ENCODE results near the gene RNF125.
A peak's percentile ranks its signal among the peaks of the same experiment; 100 is the strongest.

The RNF125 gene

GRCh38 chr18:32042337-32042736, 23.7 kb downstream of the RNF125 start:
- Mint-ChIP-seq H3K9me3 (no peaks in the 10 kb centered on the region), H3K27ac (peak overlapping the region; percentile 55), H3K36me3 (peaks cover 19% of the 10 kb centered on the region), H3K4me3 (peak overlapping the region; percentile 57), H3K4me1 (peaks cover 12% of the 10 kb centered on the region), H3K27me3 (no peaks in the 10 kb centered on the region)
- peak; percentile 82 for ATAC-seq (ENCODE audit: low read depth)
- no peak for DNase-seq (ENCODE audit: low spot score in 2 of 2)

- no peak overlapping the region for H3K4me3 Mint-ChIP-seq
Measured at GRCh38 chr18:32048507-32049091, 30.0 kb downstream of the RNF125 start.

GRCh38 chr18:32049393-32050171, 31.0 kb downstream of the RNF125 start:
- Mint-ChIP-seq H3K27ac (peak overlapping the region; percentile 67), H3K36me3 (peaks cover 7% of the 10 kb centered on the region), H3K9me3 (no peaks in the 10 kb centered on the region), H3K4me3 (peak overlapping the region; percentile 34), H3K27me3 (no peaks in the 10 kb centered on the region), H3K4me1 (peaks cover 15% of the 10 kb centered on the region)
- ATAC-seq (ENCODE audit: low read depth) (peak; percentile 82), DNase-seq (ENCODE audit: low spot score in 2 of 2) (peak in 1 of 2 donors; percentile 18)

More at GRCh38 chr18:32048507-32049091, 30.0 kb downstream of the RNF125 start:
- no peaks in the 10 kb centered on the region for H3K9me3 Mint-ChIP-seq
- H3K36me3 Mint-ChIP-seq = peaks cover 7% of the 10 kb centered on the region
- peak; percentile 55 for ATAC-seq (ENCODE audit: low read depth)
- H3K4me1 Mint-ChIP-seq = peaks cover 15% of the 10 kb centered on the region
- H3K27ac Mint-ChIP-seq = peak overlapping the region; percentile 67
- no peaks in the 10 kb centered on the region for H3K27me3 Mint-ChIP-seq
- DNase-seq (ENCODE audit: low spot score in 2 of 2) = peak in 1 of 2 donors; percentile 13

- DNase-seq (ENCODE audit: low spot score in 2 of 2) (no peak), ATAC-seq (ENCODE audit: low read depth) (no peak)
- Mint-ChIP-seq H3K4me1 (peaks cover 2% of the 10 kb centered on the region), H3K27ac (no peak overlapping the region), H3K36me3 (peaks cover 11% of the 10 kb centered on the region), H3K4me3 (no peak overlapping the region), H3K27me3 (no peaks in the 10 kb centered on the region), H3K9me3 (no peaks in the 10 kb centered on the region)
Measured at GRCh38 chr18:32056613-32057358, 38.2 kb downstream of the RNF125 start.

GRCh38 chr18:32057624-32058165, 39.1 kb downstream of the RNF125 start:
- Mint-ChIP-seq H3K9me3 (no peaks in the 10 kb centered on the region), H3K4me1 (peaks cover 2% of the 10 kb centered on the region), H3K4me3 (no peak overlapping the region), H3K27ac (no peak overlapping the region), H3K36me3 (peaks cover 11% of the 10 kb centered on the region), H3K27me3 (no peaks in the 10 kb centered on the region)
- ATAC-seq (ENCODE audit: low read depth) (no peak), DNase-seq (ENCODE audit: low spot score in 2 of 2) (no peak)

GRCh38 chr18:32060026-32060425, 41.4 kb downstream of the RNF125 start:
- peaks cover 2% of the 10 kb centered on the region for H3K4me1 Mint-ChIP-seq
- peaks cover 11% of the 10 kb centered on the region for H3K36me3 Mint-ChIP-seq
- H3K27ac Mint-ChIP-seq = no peak overlapping the region
- ATAC-seq (ENCODE audit: low read depth) (no peak), DNase-seq (ENCODE audit: low spot score in 2 of 2) (no peak)
- H3K9me3 Mint-ChIP-seq = no peaks in the 10 kb centered on the region
- no peak overlapping the region for H3K4me3 Mint-ChIP-seq
- H3K27me3 Mint-ChIP-seq = no peaks in the 10 kb centered on the region

GRCh38 chr18:32067375-32068167, 48.9 kb downstream of the RNF125 start:
- DNase-seq (ENCODE audit: low spot score in 2 of 2) (no peak), ATAC-seq (ENCODE audit: low read depth) (no peak)
- no peak overlapping the region for H3K27ac Mint-ChIP-seq
- no peaks in the 10 kb centered on the region for H3K9me3 Mint-ChIP-seq
- peaks cover 5% of the 10 kb centered on the region for H3K36me3 Mint-ChIP-seq
- H3K4me3 Mint-ChIP-seq = no peak overlapping the region
- H3K27me3 Mint-ChIP-seq = no peaks in the 10 kb centered on the region
- no peaks in the 10 kb centered on the region for H3K4me1 Mint-ChIP-seq

GRCh38 chr18:32072321-32072720, 53.7 kb downstream of the RNF125 start:
- H3K27me3 Mint-ChIP-seq = no peaks in the 10 kb centered on the region
- H3K9me3 Mint-ChIP-seq = no peaks in the 10 kb centered on the region
- H3K4me1 Mint-ChIP-seq = peaks cover 2% of the 10 kb centered on the region
- peak; percentile 65 for ATAC-seq (ENCODE audit: low read depth)
- no peak overlapping the region for H3K27ac Mint-ChIP-seq
- no peak overlapping the region for H3K4me3 Mint-ChIP-seq
- H3K36me3 Mint-ChIP-seq = peaks cover 13% of the 10 kb centered on the region
- no peak for DNase-seq (ENCODE audit: low spot score in 2 of 2)

GRCh38 chr18:32074206-32074605, 55.6 kb downstream of the RNF125 start:
- peaks cover 12% of the 10 kb centered on the region for H3K36me3 Mint-ChIP-seq
- H3K27me3 Mint-ChIP-seq = no peaks in the 10 kb centered on the region
- ATAC-seq (ENCODE audit: low read depth) = no peak

GRCh38 chr18:32078845-32079244, 60.2 kb downstream of the RNF125 start:
- peaks cover 10% of the 10 kb centered on the region for H3K36me3 Mint-ChIP-seq
- no peak overlapping the region for H3K27ac Mint-ChIP-seq
- no peak overlapping the region for H3K4me3 Mint-ChIP-seq
- H3K9me3 Mint-ChIP-seq = no peaks in the 10 kb centered on the region
- H3K27me3 Mint-ChIP-seq = no peaks in the 10 kb centered on the region
- peaks cover 4% of the 10 kb centered on the region for H3K4me1 Mint-ChIP-seq
- no peak for DNase-seq (ENCODE audit: low spot score in 2 of 2)
- ATAC-seq (ENCODE audit: low read depth) = no peak

More at GRCh38 chr18:32074206-32074605, 55.6 kb downstream of the RNF125 start:
- Mint-ChIP-seq H3K4me1 (peaks cover 2% of the 10 kb centered on the region), H3K27ac (no peak overlapping the region), H3K9me3 (no peaks in the 10 kb centered on the region), H3K4me3 (no peak overlapping the region)
- DNase-seq (ENCODE audit: low spot score in 2 of 2) = no peak

- ATAC-seq (ENCODE audit: low read depth) = no peak
- no peak for DNase-seq (ENCODE audit: low spot score in 2 of 2)
- H3K4me3 Mint-ChIP-seq = no peak overlapping the region
- H3K27me3 Mint-ChIP-seq = no peaks in the 10 kb centered on the region
- no peaks in the 10 kb centered on the region for H3K36me3 Mint-ChIP-seq
- H3K27ac Mint-ChIP-seq = no peak overlapping the region
- H3K9me3 Mint-ChIP-seq = no peaks in the 10 kb centered on the region
- H3K4me1 Mint-ChIP-seq = peaks cover 14% of the 10 kb centered on the region
Measured at GRCh38 chr18:32081881-32082280, 63.3 kb downstream of the RNF125 start.

- H3K4me1 Mint-ChIP-seq = peaks cover 14% of the 10 kb centered on the region
- peak overlapping the region; percentile 42 for H3K27ac Mint-ChIP-seq
- no peaks in the 10 kb centered on the region for H3K9me3 Mint-ChIP-seq
- no peak overlapping the region for H3K4me3 Mint-ChIP-seq
- H3K27me3 Mint-ChIP-seq = no peaks in the 10 kb centered on the region
- DNase-seq (ENCODE audit: low spot score in 2 of 2) = no peak
- H3K36me3 Mint-ChIP-seq = no peaks in the 10 kb centered on the region
- no peak for ATAC-seq (ENCODE audit: low read depth)
Measured at GRCh38 chr18:32083781-32084180, 65.2 kb downstream of the RNF125 start.

GRCh38 chr18:32086881-32087280, 68.3 kb downstream of the RNF125 start:
- Mint-ChIP-seq H3K4me3 (no peak overlapping the region), H3K27me3 (no peaks in the 10 kb centered on the region), H3K36me3 (no peaks in the 10 kb centered on the region), H3K4me1 (peaks cover 14% of the 10 kb centered on the region), H3K27ac (no peak overlapping the region), H3K9me3 (no peaks in the 10 kb centered on the region)
- ATAC-seq (ENCODE audit: low read depth) = no peak
- no peak for DNase-seq (ENCODE audit: low spot score in 2 of 2)
